Stimulated activated CD4-positive, alpha-beta T cell treated with anti-CD3 and anti-CD28 coated beads, Interleukin-4, amount 100 ng/mL, for 4 hours (primary cell): Measurements from ENCODE around the gene PRRT2.

Experiments used
- DNase-seq, 2 experiments: peaks; one replicate each; pipeline ENCODE4 v3.0.0-alpha.2; 2020

Gene PRRT2

GRCh38 chr16:29863669-29863984 is 51.6 kb downstream of the PRRT2 start:
- no peak for DNase-seq

- DNase-seq, result no peak
Measured at GRCh38 chr16:29864205-29864604, 52.2 kb downstream of the PRRT2 start.
